BJ (cell line): ENCODE results near the gene MDM2. TPM values are rescaled to one million over a fixed set of nuclear protein-coding genes. Genes with fewer than 3 reads are reported as not detected.

Source experiments
- CTCF ChIA-PET: fragments of 350-600 bp; formaldehyde crosslinking; extraction: SDS; loops from one replicate; lab custom pipeline; 2021; ENCODE audit warnings: antibody characterized with exemption, inconsistent platforms; lab: Yijun Ruan, JAX
- POLR2A ChIA-PET: fragments of 300-600 bp; sonication (Branson Sonifier 250); formaldehyde crosslinking; extraction: SDS; loops from one replicate; lab custom pipeline; 2021; ENCODE audit warnings: antibody characterized with exemption; lab: Charles Lee
- DNase-seq: peaks from one replicate; pipeline ENCODE4 v3.0.0-alpha.2; 2011; ENCODE audit warnings: low read depth
- H3K27me3 ChIP-seq: 2 replicates; pipeline ENCODE4 v1.6.0; 2011; ENCODE audit warnings: low read length; ENCODE audit not compliant: control insufficient read depth, insufficient read depth
- H3K36me3 ChIP-seq: 2 replicates; pipeline ENCODE4 v1.5.1; 2011; ENCODE audit warnings: low read length; ENCODE audit not compliant: control insufficient read depth, insufficient read depth
- H3K4me3 ChIP-seq: 2 replicates; pipeline ENCODE4 v1.5.1; 2011; ENCODE audit warnings: low read depth, mild to moderate bottlenecking, control low read depth, low read length
- CTCF ChIP-seq: IDR thresholded peaks from 2 replicates; pipeline ENCODE4 v1.5.1; 2011; ENCODE audit warnings: low read depth, mild to moderate bottlenecking, control low read depth, inconsistent platforms, low read length, moderate library complexity; ENCODE audit not compliant: insufficient read depth
- polyA plus RNA-seq: library from polyadenylated mRNA; depleted of rRNA; stranded (reverse); fragments of >200 nt; gene quantifications from 2 replicates; pipeline ENCODE4 v1.2.3, GENCODE V29; 2011

The MDM2 gene
- polyA plus RNA-seq, 1 experiment: 15.1 TPM

DNA sequence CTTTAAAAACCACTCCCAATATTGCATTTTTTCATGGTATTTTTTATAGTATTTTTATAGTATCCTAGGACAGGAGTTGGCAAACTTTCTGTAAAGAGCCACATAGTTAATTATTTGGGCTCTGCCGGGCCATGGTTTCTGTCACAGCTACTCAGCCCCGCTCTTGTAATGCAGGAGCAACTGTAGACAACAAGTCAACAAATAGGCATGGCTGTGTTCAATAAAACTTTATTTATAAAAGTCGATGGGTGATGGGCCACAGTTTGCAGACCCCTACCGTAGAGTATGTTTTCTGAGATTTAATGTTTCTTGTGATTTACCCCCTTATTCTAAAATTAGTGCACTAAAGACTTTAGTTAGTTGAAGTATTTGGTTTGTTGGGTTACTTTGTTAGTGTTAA is 25.5 kb downstream of the MDM2 start:
- DNase-seq: no peak
- no peak for TF ChIP-seq CTCF
- CTCF ChIA-PET: interaction anchor here (1.2 to 1.8 kb wide), 2 partner anchors 16 to 324 kb away, joined by 4 to 6 read pairs; no protein-coding TSS in a partner anchor
- Histone ChIP-seq H3K4me3 (no peak overlapping the region), H3K27me3 (no peaks in the 10 kb centered on the region), H3K36me3 (peaks cover 17% of the 10 kb centered on the region)
- POLR2A ChIA-PET: interaction anchor here (0.6 kb wide), 2 partner anchors 65 to 358 kb away, joined by 3 read pairs; no protein-coding TSS in a partner anchor

GRCh38 chr12:68835333-68835908 is 27.4 kb downstream of the MDM2 start:
- ChIA-PET CTCF (no interaction called here), POLR2A (no interaction called here)
- no peak for TF ChIP-seq CTCF
- Histone ChIP-seq H3K27me3 (no peaks in the 10 kb centered on the region), H3K36me3 (peaks cover 17% of the 10 kb centered on the region), H3K4me3 (no peak overlapping the region)
- no peak for DNase-seq

DNA sequence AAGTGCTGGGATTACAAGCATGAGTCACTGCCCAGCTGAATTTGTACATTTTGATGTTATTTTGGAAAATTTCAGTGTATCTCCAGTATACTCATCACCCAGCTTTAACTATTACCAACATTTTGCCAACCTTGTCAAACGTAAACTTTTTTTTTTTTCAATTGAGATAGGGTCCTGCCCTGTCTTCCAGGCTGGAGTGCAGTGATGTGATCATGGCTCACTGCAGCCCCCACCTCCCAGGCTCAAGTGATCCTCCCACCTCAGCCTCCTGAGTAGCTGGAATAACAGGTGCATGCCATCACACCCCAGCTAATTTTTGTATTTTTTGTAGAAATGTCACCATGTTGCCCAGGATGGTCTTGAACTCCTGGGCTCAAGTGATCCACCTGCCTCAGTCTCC is 29.2 kb downstream of the MDM2 start:
- CTCF ChIA-PET: interaction anchor here (0.6 to 1.3 kb wide), 4 partner anchors 9 to 75 kb away, joined by 3 to 4 read pairs (median 3); no protein-coding TSS in a partner anchor
- no peak for TF ChIP-seq CTCF
- Histone ChIP-seq H3K36me3 (peaks cover 17% of the 10 kb centered on the region), H3K4me3 (no peak overlapping the region), H3K27me3 (no peaks in the 10 kb centered on the region)
- POLR2A ChIA-PET: interaction anchor here (0.9 kb wide), 1 partner anchor 25 kb away, joined by 14 read pairs; no protein-coding TSS in a partner anchor
- no peak for DNase-seq

DNA sequence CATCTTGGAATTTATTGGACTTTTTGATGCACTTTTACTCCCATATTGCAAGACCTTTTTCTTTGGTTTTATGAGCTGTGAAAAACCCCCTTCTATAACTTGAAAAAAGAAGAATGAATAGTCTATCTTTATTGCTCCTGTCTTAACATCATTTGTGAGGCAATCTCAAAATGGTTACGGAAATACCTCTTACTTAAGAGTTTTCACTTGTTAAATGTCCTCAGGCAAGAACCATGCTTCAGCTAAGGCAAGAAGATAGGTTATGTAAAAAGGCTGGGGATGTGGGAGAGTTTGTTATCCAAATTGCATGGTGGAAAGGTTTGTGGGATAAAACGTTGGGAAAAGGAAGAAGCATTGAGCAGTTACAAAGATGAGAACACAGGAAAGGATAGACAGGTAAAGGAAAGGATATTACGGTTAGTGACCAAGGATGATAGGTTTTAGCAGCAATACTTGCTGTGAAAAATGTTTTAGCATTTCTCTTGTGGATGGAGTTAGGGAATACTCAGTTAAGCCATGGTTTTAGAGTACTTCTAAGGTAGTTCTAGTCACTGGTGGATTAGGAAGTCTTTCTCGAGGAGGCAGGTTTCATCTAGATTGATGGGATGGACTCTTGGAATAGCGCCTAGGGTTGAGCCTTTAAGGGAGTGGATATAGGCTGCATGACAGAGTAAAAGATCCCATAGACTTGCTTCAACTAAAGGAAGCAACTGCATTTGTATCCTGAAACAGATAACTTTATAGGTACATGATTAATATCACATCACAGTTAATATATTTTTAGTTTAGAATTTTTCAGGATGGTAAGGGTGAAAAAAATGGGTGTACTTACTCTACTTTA is 30.3 kb downstream of the MDM2 start:
- ChIA-PET CTCF (interaction anchor here (1.3 kb wide), 1 partner anchor 10 kb away, joined by 3 read pairs; no protein-coding TSS in a partner anchor), POLR2A (interaction anchor here (0.5 kb wide), 1 partner anchor 304 kb away, joined by 9 read pairs; no protein-coding TSS in a partner anchor)
- no peak overlapping the region for H3K4me3 ChIP-seq
- no peaks in the 10 kb centered on the region for H3K27me3 ChIP-seq
- TF ChIP-seq CTCF: no peak
- no peak for DNase-seq
- H3K36me3 ChIP-seq: peaks cover 17% of the 10 kb centered on the region
